Esophagus muscularis mucosa (tissue), 3 donors: Measurements from ENCODE around the gene TPCN1.

Source experiments
- CTCF ChIP-seq, 3 experiments: fragments of 200-600 bp in 2 of 3; fragments of 450-650 bp in 1 of 3; sonication (generic) in 2 of 3; IDR thresholded peaks; one replicate each; pipeline ENCODE4 v1.5.1; 2017 to 2019; ENCODE audit warnings: antibody characterized with exemption in 3 of 3, mild to moderate bottlenecking in 2 of 3, moderate library complexity in 1 of 3
- POLR2AphosphoS5 ChIP-seq, 2 donors: sonication (generic); formaldehyde crosslinking; IDR thresholded peaks; one replicate each; pipeline ENCODE4 v1.6.1; 2017; ENCODE audit warnings: antibody characterized with exemption in 2 of 2

- no peak for TF ChIP-seq CTCF (IDR thresholded peaks at IDR 0.05)
- TF ChIP-seq POLR2AphosphoS5 (IDR thresholded peaks at IDR 0.05): no peak
Measured at GRCh38 chr12:113278633-113279032, 57.4 kb downstream of the TPCN1 start.
